GM18507 (cell line): Measurements from ENCODE around the gene CMTM3.
"Not testable (repeated sequence)": the region's sequence is repeated elsewhere in the genome, so short reads cannot be mapped to it uniquely, and the experiment has no call there.

Experiments used
- DNase-seq: peaks from one replicate; pipeline ENCODE4 v3.0.0; 2011; ENCODE audit warnings: low read depth; ENCODE audit not compliant: insufficient read length; ENCODE audit errors: extremely low spot score
- FAIRE-seq: peaks from 2 replicates; lab custom pipeline; 2011; peaks lifted over from hg19 to GRCh38; lab: Jason Lieb, UNC

The CMTM3 gene

GRCh38 chr16:66604376-66605176 is at the start of gene CMTM3:
Gene CMTM3 (plus strand): TSS chr16:66604704. CDS start chr16:66604806, 102 bp downstream.
- FAIRE-seq (no peak), DNase-seq (peak; percentile 54)

- no peak for DNase-seq
- FAIRE-seq, result no peak
Observed at GRCh38 chr16:66560107-66560506, 44.4 kb upstream of the CMTM3 start.

- DNase-seq, result no peak
Observed at GRCh38 chr16:66561381-66562080, 43.0 kb upstream of the CMTM3 start.

GRCh38 chr16:66562409-66562808 is 42.1 kb upstream of the CMTM3 start:
- FAIRE-seq (no peak), DNase-seq (no peak)

More at GRCh38 chr16:66561381-66562080, 43.0 kb upstream of the CMTM3 start:
- FAIRE-seq, result peak; percentile 62

- FAIRE-seq (no peak), DNase-seq (no peak)
Observed at GRCh38 chr16:66562986-66563385, 41.5 kb upstream of the CMTM3 start.

GRCh38 chr16:66563574-66564334 is 40.8 kb upstream of the CMTM3 start:
- DNase-seq, result no peak
- FAIRE-seq, result no peak

GRCh38 chr16:66566051-66566901 is 38.2 kb upstream of the CMTM3 start, which contains the start of gene CMTM1:
Gene CMTM1 (plus strand): TSS chr16:66566439. CDS start chr16:66566514, 75 bp downstream.
- DNase-seq (no peak), FAIRE-seq (no peak)

- FAIRE-seq, DNase-seq: not testable (repeated sequence)
Observed at GRCh38 chr16:66567270-66567669, 37.2 kb upstream of the CMTM3 start.

- no peak for DNase-seq
- no peak for FAIRE-seq
Observed at GRCh38 chr16:66568355-66568754, 36.1 kb upstream of the CMTM3 start.

- no peak for FAIRE-seq
- no peak for DNase-seq
Observed at GRCh38 chr16:66569131-66569530, 35.4 kb upstream of the CMTM3 start.

- DNase-seq (no peak), FAIRE-seq (no peak)
Observed at GRCh38 chr16:66569827-66570405, 34.6 kb upstream of the CMTM3 start.

GRCh38 chr16:66572356-66572755 is 32.1 kb upstream of the CMTM3 start:
- no peak for DNase-seq
- FAIRE-seq, result no peak

GRCh38 chr16:66574081-66574480 is 30.4 kb upstream of the CMTM3 start:
- FAIRE-seq (no peak), DNase-seq (no peak)

- FAIRE-seq (no peak), DNase-seq (no peak)
Observed at GRCh38 chr16:66574531-66574930, 30.0 kb upstream of the CMTM3 start.

- no peak for DNase-seq
- no peak for FAIRE-seq
Observed at GRCh38 chr16:66575060-66575459, 29.4 kb upstream of the CMTM3 start.

GRCh38 chr16:66576296-66576695 is 28.2 kb upstream of the CMTM3 start:
- DNase-seq (no peak), FAIRE-seq (no peak)

GRCh38 chr16:66578651-66579531 is 25.6 kb upstream of the CMTM3 start, which contains the start of gene CMTM2:
Gene CMTM2 (plus strand): TSS chr16:66579463. CDS start chr16:66579608, 145 bp downstream.
- no peak for FAIRE-seq
- no peak for DNase-seq
